Measurements from ENCODE around the gene ITGA1.

Gene ITGA1

DNA sequence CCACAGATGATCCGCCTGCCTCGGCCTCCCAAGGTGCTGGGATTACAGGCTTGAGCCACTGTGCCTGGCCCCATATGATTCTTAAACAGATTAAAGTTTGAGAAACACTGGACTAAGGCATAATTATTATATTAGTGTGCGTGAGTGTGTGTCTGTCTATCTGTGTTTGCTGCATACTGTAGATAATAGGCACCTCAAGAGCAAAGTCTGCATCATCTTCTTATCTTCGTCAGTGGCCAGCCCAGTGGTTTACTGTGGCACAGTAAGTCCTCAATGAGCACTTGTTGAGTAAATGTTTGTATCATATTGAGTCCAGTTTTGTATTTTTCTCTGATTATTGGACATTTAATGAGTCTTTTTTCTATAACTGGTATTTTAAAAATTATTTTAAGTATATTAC is 81.7 kb downstream of the ITGA1 start:
- no peak for DNase-seq

DNA sequence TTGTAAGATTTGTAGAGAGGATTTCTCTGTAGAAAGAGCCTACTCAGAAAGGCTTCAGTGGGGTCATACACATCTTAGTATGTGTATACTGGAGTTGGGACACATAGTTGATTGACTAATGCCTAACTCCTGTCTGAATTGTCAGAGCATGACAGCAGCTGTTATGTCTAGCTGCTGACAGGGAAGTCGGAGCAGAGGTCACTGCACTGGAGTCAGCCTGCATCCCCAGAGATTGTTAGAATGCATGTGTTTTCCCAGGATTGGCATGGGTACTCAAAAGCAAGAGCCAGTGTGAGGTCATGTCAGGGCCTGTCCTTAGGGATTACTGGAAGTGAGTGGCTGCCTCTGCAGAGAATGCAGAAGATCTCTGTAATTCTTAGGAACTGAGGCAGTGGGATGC is 82.7 kb downstream of the ITGA1 start:
- DNase-seq = no peak

DNA sequence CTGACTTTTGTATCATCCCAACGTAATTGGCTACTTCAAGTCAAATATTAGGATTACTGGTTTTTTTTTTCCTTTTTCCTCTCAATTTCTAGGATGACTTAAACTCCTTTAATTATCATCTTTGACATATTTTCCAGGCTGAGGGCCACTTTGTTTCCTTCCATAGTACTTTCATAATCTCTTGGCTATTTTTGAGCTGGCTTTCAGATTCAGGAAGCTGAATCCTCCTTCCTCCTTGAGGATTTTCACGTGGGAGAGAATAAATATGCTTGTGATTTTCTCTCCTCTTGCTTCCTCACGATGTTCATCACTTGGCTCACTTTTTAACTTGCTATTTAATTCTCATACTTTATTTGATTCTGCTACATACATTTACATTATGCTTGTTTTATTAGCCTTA is 88.1 kb downstream of the ITGA1 start:
- DNase-seq = no peak

DNA sequence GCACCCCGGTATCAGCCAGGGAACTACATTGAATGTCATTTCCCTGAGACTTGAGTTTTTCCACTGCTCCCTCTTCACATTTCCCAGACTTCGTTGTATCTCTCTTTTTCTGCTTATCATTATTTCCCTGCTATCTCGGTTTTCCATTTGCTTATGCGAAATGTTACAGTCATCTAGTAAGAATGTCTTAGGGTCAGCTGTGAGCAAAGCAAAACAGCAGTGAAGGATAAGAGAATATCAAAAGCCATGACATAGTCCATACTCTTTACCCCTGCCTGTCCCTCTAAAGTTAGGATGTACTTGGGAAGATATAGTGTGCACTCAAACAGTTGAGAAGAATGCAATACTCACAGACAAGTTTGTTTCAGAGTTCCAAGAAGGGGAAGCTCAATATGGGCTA is 88.7 kb downstream of the ITGA1 start:
- no peak for DNase-seq

DNA sequence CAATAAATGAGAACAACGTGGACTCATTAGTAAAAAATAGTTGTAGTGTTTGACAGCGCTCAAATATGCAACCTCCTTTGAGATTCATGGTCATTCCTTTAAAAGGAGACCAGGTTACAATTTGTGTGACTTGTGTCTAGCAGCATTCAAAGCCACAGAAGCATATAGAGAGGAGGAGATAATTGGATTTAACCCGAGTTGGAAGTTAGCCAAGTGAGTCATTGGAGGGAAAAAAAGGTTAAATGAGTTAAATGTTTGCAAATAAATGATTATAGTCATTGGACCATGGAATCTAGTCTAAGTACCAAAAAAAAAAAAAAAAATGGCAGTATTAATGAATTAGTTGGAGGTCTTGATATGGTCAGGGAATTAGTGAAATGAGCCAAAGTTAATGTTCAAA is 90.9 kb downstream of the ITGA1 start:
- DNase-seq = no peak

DNA sequence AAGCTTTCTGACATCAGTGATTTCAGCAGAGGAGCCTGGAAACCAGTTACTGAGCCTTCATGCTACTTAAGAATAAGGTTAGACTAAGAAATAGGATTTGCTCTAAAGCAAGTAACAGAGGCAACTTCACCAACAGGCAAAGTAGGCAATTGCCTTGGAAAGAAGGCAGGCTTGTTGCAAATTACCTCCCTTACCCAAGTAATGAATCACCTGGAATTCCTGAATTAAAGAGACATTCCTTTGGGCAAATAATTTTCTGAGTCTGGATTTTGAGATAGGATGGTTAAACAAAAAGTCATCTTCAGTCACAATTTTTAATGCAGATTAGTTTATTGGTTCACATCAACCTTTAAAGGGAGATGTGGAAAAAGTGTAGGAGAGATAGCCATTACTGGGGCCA is 92.8 kb downstream of the ITGA1 start:
- DNase-seq = no peak

DNA sequence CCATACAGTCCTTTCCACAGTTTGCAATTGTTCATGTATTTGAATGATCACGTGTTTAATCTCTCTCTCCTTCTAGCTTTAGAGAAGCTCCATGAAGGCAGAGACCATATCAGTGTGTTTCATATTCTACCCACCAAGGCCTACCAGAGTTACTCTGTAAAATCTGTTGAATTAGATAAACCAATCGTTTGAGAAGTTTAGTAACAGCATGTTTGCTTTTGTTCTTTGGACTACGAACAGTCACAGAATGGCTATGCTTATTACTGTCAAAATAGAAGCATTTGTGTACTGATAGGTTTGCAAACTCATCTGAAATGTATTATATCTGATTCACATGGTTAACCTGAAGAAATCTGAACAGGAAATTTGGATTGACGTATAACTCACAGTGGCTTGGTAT is 93.8 kb downstream of the ITGA1 start:
- no peak for DNase-seq

DNA sequence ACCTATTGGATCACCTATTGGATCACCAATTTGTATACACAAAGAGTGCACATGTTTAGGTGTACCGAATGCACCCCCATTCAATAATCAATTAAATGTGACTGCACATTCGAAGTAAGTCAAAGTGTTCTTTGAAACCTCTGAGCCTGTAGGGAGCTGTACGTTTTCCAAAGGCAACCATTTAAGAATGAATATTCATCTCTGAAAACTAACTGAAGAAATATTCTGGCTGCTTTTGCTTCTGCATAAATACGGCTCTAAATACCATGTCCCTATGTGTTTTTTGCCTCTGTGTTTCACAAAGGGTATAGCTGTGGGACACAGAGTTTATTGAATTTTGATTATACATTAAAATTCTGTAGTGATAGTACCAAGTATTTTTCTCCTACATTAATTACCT is 95.4 kb downstream of the ITGA1 start:
- no peak for DNase-seq

DNA sequence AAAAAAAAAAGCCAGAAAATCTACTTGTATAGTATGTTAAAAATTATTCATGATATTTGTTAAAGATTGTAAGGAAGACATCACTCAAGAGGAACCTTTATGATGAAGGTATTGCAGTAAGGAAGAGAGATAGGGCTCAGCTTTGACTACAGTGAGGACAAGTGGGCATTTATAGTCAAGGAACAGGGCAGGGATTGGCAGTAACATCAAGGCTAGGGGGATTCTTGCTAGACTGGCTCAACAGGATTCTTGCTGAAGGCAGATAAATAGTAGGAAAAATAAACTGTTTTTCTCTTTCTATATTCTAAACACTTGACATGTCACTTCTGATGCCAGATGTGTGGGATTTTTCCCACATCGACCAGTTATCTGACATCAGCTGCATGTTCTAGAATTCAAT is 96.7 kb downstream of the ITGA1 start:
- DNase-seq = no peak

DNA sequence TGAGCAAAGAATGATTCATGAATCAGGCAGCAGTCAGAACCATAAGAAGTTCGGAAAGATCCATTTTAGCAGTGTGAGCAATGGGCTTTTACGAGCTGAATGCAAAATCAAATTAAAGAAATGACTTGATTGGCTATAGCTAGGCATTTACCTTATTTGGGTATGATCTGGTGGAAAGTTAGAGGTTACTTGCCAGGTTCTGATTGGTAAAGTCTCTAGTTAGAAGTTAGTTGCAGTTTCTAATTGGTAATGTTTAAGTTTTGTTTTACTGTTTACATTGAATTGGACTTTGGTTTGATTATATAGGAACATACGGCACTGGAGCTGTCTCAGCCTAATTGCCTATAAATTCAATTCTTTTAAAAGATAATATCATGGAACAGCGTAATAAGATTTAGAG is 97.9 kb downstream of the ITGA1 start:
- no peak for DNase-seq

DNA sequence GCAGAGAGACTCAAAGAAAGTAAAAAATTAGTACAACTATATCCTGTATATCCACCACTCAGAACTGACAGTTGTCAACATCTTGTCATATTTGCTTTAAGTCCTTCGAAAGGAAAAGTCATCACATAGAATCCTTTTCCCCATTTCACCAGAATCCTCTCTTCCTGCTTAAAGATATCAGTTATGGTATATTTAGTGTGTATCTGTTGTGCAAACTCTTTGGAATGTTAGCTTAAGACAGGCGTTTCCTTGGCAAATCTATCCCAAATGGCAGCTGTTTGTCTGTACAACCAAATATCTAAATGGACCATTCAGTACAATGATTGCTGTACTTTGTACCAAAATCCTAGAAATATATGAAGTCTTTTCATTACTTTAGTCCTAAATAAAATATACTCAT is 98.5 kb downstream of the ITGA1 start:
- no peak for DNase-seq

DNA sequence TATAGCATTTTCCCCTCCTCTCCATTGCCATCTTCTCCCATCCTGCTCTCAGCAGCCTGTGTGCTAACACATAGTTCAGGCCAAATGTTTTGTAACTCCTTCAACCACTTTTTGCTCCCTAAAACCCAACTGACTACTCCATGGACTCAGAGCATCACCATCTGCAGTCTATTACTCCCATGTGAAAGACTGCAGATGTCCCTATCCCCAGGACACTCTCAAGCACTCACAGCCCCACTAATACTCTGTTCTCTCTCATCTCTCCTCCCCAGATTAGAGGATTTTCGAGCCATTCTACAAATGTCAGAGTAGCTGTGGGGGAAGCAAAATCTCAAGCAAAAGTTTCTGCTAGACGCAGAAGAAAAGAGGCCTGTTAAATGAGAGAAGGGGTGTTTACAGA is 99.3 kb downstream of the ITGA1 start:
- no peak for DNase-seq

DNA sequence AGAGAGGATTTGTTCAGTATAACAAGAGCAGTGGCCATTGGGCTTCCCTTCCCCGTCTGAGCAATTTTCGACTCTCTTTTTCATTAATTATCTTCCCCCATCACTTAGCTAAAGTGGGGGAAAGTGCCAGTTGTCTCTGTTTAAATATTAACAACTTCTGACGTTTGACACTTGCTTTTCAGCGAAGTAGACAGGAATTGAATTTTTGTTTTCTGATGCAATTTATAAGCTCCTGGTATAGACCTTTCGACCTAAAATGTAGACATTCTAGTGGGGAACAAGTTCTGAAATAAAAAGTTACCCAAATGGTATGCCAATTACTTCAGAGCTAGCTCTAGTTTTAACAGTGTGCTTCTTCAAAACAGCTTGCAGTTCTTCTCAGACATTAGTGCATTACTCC is 100.6 kb downstream of the ITGA1 start:
- DNase-seq = no peak

DNA sequence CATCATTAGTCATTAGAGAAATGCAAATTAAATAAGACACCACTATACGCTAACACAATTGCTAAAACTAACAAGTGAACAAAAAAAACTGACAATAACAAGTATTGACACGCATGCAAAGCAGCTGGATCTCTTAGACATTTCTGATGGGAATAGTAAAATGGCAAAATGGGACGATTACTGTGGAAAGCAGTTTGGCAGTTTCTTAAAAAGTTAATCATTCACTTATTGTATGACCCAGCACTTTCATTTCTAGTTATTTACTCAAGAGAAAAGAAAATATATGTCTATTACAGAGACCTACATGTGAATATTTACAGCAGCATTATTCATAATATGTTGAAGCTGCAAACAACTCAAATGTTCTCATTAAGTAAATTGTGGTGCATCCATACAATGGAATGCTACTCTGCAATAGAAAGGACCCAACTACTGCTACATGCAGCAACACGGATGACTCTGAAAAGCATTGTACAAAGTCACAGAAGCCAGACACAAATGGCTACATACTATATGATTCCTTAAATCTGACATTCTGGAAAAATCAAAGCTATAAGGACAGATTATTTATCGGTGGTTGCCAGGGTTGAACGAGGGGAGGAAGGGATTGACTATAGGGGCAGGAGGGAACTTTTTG is 104.6 kb downstream of the ITGA1 start:
- no peak for DNase-seq

DNA sequence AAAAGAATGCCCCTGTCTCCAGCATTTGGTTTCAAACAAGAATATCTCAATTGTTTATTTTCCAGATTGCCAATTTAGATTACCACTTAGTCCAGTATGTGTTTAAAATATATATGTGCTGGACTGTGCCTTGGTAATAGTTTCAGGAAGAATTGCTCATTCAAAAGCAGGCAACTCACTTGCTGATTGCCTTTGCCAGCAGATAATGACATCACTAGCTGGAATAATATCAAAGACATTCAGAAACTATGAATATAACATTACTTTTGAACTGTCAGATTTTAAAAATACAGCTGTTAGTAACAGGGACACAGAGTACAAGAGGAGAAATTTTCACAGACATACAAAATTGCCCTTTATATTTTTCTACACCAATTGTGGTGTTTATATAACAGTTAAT is 105.4 kb downstream of the ITGA1 start:
- no peak for DNase-seq

DNA sequence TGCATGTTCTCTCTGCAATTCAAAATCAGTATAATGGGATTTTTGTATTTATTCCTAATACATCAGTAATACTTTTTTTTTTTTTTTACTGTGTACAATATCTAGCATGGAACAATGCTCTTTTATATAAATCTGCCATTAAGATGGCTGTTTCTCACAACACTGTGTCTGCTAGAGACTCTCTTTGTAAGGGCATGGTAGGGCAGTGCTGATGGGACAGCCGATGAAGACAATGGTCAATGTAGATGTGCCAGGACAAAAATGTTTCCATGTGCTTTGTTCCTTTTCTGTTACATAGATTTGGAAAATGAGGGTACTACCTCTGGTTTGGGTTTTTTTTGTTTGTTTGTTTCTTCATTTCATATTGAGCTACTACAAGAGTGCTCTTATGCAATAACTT is 106.1 kb downstream of the ITGA1 start:
- DNase-seq = no peak

DNA sequence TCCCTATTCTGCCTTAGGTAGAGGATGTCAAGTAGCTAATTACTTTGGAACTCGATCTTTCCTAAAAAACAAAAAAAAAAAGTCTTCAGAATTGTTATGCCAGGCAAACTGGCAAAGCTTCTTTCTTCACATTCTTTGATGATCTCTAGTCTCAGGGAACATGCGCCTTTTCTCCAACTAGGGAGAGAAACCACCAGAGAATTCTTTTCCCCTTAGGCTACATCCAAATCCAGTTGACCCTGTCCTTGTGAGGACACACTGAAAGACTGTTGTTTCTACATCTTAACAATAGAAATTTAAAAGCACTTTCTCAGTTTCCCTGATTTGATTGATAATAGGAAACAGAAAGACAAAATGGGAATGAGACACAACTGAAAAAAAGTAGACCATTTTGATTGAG is 106.7 kb downstream of the ITGA1 start:
- no peak for DNase-seq

DNA sequence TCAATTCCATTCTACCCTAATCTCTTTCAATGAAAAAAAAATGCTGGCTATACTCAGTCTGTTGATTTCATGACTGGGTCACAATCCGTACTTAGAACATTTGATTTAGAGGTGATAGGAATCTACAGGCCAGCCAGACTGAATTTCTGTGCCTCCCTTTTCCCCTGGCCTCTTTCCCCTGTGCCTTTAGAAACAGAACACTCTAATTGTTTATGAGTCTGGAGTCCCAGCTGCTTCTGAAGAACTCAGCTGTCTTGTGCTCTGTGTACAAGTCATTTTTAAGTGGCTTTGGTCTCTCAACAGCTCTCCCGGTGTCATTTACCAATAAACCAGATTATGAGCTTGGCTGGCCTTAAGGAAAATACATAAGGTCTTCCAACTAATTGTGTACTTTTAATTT is 107.4 kb downstream of the ITGA1 start:
- DNase-seq = no peak

DNA sequence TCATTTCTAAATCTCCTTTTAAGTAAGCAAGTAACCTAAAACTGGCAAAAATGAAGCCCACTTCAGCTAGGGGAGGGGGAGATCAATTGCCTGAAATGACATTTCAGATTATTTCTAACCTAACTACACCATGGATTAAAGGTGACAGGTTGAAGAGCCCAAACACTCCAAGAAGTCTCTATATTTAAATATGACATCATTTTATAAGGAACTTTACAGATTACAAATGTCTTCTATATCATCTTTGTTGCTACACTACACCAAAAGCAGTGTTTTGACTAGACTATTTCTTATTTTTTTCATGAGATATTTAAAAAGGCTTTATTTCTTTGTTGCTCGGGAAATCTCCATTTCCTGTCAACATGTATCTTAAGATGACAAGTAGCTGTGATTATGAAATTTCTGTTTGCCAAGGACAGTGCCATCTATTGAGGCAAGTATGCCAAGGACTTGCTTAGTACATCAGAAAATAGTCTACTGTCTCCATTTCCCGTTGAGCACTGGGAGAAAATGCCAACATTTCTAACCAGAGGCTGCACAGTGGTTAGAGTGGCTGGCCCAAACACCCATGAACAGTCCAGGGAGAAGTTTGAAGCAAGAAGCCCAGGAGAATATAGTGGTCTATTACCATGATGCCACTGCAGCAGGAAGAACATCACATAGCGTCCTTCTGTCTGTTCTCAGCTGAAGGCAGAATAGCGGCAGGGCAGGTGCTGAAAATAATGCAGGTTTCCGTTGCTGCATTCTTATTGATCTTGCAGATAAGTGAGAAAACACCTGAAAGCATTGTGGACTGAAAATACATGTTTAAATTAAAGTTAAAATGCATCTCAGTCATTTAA is 108.1 kb downstream of the ITGA1 start:
- no peak for DNase-seq

DNA sequence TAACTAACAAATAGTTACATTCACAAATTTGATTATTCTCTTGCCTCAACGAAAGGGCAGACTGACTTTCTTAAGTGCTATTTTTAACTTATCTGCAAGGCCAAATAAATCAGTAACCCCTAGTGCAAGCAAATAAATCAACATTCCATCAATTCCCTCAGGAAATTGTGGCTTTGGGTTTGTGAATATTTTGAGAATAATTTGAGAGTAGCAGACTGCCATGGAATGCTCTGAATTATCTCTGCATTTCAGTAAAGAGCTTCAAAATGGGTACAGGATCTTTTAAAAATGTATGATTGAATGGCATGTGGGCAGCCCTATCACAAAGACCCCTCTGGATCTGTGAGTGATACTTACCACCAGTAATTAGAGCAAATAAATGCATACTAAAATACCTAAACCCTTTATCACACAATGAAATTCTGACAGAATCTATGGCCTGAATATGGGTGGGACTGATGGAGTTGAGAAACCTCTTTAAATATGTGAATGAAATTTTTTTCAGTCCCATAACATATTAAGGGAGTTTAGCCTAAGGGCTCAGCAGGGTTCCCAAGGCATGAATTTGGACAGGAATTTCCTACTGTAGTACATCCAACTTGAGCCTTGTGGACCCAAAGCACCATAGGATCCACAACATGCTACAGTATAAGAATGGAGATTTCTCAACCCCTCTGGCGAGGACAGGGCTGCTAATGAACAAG is 109.0 kb downstream of the ITGA1 start:
- no peak for DNase-seq

DNA sequence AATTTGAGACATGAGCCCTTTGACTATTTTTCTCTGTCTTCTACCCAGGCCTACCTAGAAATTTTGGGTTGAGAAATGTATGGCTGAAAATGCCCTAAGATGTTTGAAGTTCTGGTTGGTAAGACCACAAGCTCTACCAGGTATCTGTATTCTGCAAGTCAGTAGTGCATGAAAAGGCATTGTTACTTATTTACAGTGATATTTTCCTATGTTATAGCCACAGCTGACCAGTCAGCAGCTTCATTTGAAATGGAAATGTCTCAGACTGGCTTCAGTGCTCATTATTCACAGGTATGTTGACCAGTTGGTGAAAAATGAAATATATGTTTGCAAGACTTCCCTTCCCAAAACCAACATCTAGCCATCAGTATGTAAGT is 109.5 kb downstream of the ITGA1 start:
- no peak for DNase-seq

DNA sequence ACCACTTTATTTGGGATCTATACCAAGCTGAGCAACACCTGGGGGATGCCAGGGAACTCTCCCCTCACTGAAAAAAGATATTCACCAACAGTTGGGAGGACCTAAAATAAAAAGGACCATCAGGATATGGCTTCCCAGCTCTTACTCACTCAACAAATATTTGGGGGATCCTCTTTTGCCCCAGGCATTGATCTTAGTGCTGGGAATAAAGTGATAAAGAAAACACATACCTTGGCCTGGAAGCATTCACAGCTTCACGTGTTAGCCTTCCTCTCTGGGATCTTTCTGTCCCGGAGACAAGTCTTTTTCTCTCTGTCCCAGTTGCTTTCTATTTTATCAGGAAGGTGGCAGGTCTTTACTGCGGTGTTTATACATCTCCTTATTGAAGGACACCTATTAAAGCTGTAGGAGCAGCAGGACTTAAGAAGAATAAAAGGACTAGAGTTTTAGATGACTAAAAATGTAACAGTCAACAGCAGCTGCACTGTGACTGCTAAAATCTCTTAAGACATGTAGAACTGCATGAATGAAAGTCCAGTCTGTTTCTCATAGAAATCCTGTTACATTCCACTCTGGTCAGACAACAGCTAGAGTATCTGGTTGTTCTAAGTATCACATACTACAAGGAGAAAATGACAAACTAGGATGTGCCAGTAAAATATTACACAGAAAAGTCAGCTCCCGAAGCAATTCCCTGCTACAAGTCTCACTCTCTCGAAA is 111.4 kb downstream of the ITGA1 start:
- DNase-seq = no peak

DNA sequence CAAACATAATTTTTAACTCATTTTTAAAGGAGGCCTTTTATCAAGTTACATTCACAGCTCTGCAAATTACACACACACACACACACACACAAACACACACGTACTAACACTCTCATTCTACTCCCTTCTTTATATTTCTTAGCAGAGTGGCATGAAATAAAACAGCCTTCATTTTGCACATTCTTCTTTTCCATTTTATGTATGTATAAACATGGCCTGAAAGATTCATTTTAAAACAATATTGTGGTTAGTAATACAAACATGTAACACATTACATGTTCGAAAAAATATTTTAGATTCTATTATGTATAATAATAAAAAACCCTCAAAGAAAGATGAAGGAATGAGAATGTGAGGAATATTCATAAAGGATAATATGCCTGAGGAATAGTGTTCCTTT is 115.4 kb downstream of the ITGA1 start:
- no peak for DNase-seq

DNA sequence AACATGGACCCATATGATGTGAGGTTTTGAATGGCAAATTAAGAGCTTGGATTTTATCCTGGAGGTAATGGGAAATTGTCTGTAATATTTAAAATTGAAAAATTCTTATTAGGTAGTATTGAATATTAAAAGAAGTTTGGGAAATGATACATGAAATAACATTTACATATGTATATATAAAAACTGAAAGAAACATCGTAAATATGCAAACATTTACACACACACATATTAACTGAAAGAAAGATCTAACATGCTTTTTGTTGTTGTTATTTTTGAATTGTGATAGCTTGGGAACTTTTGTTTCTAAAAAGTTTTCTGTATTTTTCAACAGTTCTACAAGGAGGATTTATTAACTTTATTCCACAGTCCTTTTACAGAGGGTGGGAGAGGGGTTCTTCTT is 118.6 kb downstream of the ITGA1 start:
- DNase-seq = no peak
